PC-3 (cell line): ENCODE results near the gene CLOCK. TPM values are rescaled to one million over a fixed set of nuclear protein-coding genes. Genes with fewer than 3 reads are reported as not detected.

ENCODE experiments used
- ATAC-seq: fragments of 200-7000 bp; cut with Tn5 transposase; 2 replicates; pipeline ENCODE4 v1.9.1; 2020; ENCODE audit warnings: mild to moderate bottlenecking, moderate library complexity
- BruUV-seq: library from RNA; stranded (reverse); fragments of 400-500 nt; replicated peaks from 2 replicates; lab custom pipeline; 2021; lab: Mats Ljungman, UMichigan
- CTCF ChIA-PET: fragments of 300-600 bp; sonication (Branson Sonifier 250); formaldehyde crosslinking; loops from one replicate; lab custom pipeline; 2022; ENCODE audit warnings: antibody characterized with exemption; lab: Charles Lee
- POLR2A ChIA-PET: fragments of 300-600 bp; sonication (Branson Sonifier 250); formaldehyde crosslinking; loops from one replicate; lab custom pipeline; 2022; ENCODE audit warnings: antibody characterized with exemption; ENCODE audit not compliant: unreplicated experiment; lab: Charles Lee
- DNase-seq: peaks from one replicate; pipeline ENCODE4 v3.0.0-alpha.2; 2015
- H2AFZ ChIP-seq: fragments of 300-600 bp; sonication (generic); 2 replicates; pipeline ENCODE4 v1.6.0; 2016; ENCODE audit warnings: antibody characterized with exemption, low read length
- H3F3A ChIP-seq: fragments of 300-600 bp; sonication (generic); one replicate; pipeline ENCODE4 v1.6.0; 2017; ENCODE audit warnings: antibody characterized with exemption, low read length, control low read depth, mild to moderate bottlenecking; ENCODE audit not compliant: unreplicated experiment
- H3K27ac ChIP-seq: fragments of 300-600 bp; sonication (generic); 2 replicates; pipeline ENCODE4 v1.5.1; 2016; ENCODE audit warnings: mild to moderate bottlenecking, low read length
- H3K27me3 ChIP-seq: fragments of 300-600 bp; sonication (generic); 2 replicates; pipeline ENCODE4 v1.6.1; 2016; ENCODE audit warnings: low read length, mixed read lengths
- H3K36me3 ChIP-seq: fragments of 300-600 bp; sonication (generic); 2 replicates; pipeline ENCODE4 v1.6.1; 2016; ENCODE audit warnings: low read depth, mixed run types, low read length, mixed read lengths
- H3K4me1 ChIP-seq: fragments of 300-600 bp; sonication (generic); 2 replicates; pipeline ENCODE4 v1.5.1; 2016; ENCODE audit warnings: low read length; ENCODE audit not compliant: insufficient read depth
- H3K4me2 ChIP-seq: fragments of 300-600 bp; sonication (generic); 2 replicates; pipeline ENCODE4 v1.6.0; 2016; ENCODE audit warnings: low read length
- H3K4me3 ChIP-seq: fragments of 300-600 bp; sonication (generic); 2 replicates; pipeline ENCODE4 v1.5.1; 2016; ENCODE audit warnings: mild to moderate bottlenecking, low read length, mixed read lengths
- H3K79me2 ChIP-seq: fragments of 300-600 bp; sonication (generic); 2 replicates; pipeline ENCODE4 v1.6.1; 2017; ENCODE audit warnings: low read length, mixed read lengths
- H3K9ac ChIP-seq: fragments of 300-600 bp; sonication (generic); 2 replicates; pipeline ENCODE4 v1.6.0; 2016; ENCODE audit warnings: mild to moderate bottlenecking, low read length
- H3K9me2 ChIP-seq: fragments of 300-600 bp; sonication (generic); replicated peaks from 2 replicates; pipeline ENCODE4 v1.6.1; 2016; ENCODE audit warnings: mixed run types, low read length, mixed read lengths
- H3K9me3 ChIP-seq: fragments of 300-600 bp; sonication (generic); 2 replicates; pipeline ENCODE4 v1.6.1; 2016; ENCODE audit warnings: low read length, mixed read lengths
- H4K20me1 ChIP-seq: fragments of 300-600 bp; sonication (generic); 2 replicates; pipeline ENCODE4 v1.6.1; 2016; ENCODE audit warnings: low read length, mixed read lengths
- CTCF ChIP-seq: fragments of 300-600 bp; sonication (generic); conservative IDR thresholded peaks from 2 replicates; pipeline ENCODE4 v1.5.1; 2017; ENCODE audit warnings: antibody characterized with exemption, low read depth, mild to moderate bottlenecking, low read length
- EZH2 ChIP-seq: fragments of 300-600 bp; sonication (generic); IDR thresholded peaks from one replicate; pipeline ENCODE4 v1.6.1; 2017; ENCODE audit warnings: antibody characterized with exemption, mild to moderate bottlenecking, low read length; ENCODE audit not compliant: unreplicated experiment
- EZH2phosphoT487 ChIP-seq: fragments of 300-600 bp; sonication (generic); IDR thresholded peaks from 2 replicates; pipeline ENCODE4 v1.6.1; 2018; ENCODE audit warnings: mild to moderate bottlenecking, antibody characterized with exemption, low read length, borderline replicate concordance
- intact Hi-C: fragments of 100-400 bp; cut with micrococcal nuclease; formaldehyde crosslinking; loops from 2 replicates; pipeline ENCODE4 v1.9.0; 2023
- total RNA-seq: library from RNA; depleted of rRNA; stranded (reverse); fragments of >200 nt; gene quantifications from 2 replicates; pipeline ENCODE4 v1.2.3, GENCODE V29; 2014

CLOCK gene
- total RNA-seq, 1 experiment from 2014 or later = 39.7 TPM

GRCh38 chr4:55485821-55486220 is 60.9 kb downstream of the CLOCK start:
- POLR2A ChIA-PET = no interaction called here
- no peak overlapping the region for H3K4me3 ChIP-seq
- intact Hi-C loops = no loop called here
- H4K20me1 ChIP-seq = no peaks in the 10 kb centered on the region
- no peaks in the 10 kb centered on the region for H3K9me2 ChIP-seq
- H3K9me3 ChIP-seq = no peaks in the 10 kb centered on the region
- H3K36me3 ChIP-seq = peaks cover 28% of the 10 kb centered on the region
- no peaks in the 10 kb centered on the region for H3F3A ChIP-seq
- no peak for DNase-seq
- H3K4me2 ChIP-seq = no peak overlapping the region
- no peak for ATAC-seq
- H3K4me1 ChIP-seq = no peaks in the 10 kb centered on the region
- H3K9ac ChIP-seq = no peak overlapping the region
- no peak for TF ChIP-seq EZH2phosphoT487
- TF ChIP-seq CTCF = no peak
- H3K79me2 ChIP-seq = peaks cover 6% of the 10 kb centered on the region
- no peak overlapping the region for H3K27ac ChIP-seq
- H3K27me3 ChIP-seq = no peaks in the 10 kb centered on the region
- CTCF ChIA-PET = no interaction called here
- BruUV-seq = no TSS peak
- H2AFZ ChIP-seq = no peak overlapping the region

GRCh38 chr4:55483315-55483714 is 63.4 kb downstream of the CLOCK start:
- TF ChIP-seq EZH2 (no peak), EZH2phosphoT487 (no peak), CTCF (no peak)
- Histone ChIP-seq H3K4me3 (no peak overlapping the region), H4K20me1 (no peaks in the 10 kb centered on the region), H3F3A (no peaks in the 10 kb centered on the region), H3K9me2 (no peaks in the 10 kb centered on the region), H3K79me2 (no peaks in the 10 kb centered on the region), H3K9ac (no peak overlapping the region), H2AFZ (no peak overlapping the region), H3K36me3 (peaks cover 24% of the 10 kb centered on the region; the same call in 1 of the 2 replicates), H3K4me2 (no peak overlapping the region), H3K9me3 (no peaks in the 10 kb centered on the region), H3K27ac (no peak overlapping the region), H3K4me1 (peaks cover 4% of the 10 kb centered on the region), H3K27me3 (no peaks in the 10 kb centered on the region)
- no TSS peak for BruUV-seq
- POLR2A ChIA-PET = no interaction called here
- intact Hi-C loops = no loop called here
- ATAC-seq (no peak), DNase-seq (no peak)
- CTCF ChIA-PET = no interaction called here

GRCh38 chr4:55475394-55476243 is 71.1 kb downstream of the CLOCK start:
- BruUV-seq = no TSS peak
- no peaks in the 10 kb centered on the region for H3K27me3 ChIP-seq
- intact Hi-C loops = loop anchor here (1.0 kb wide), 1 partner anchor 30 kb away; no protein-coding TSS in a partner anchor
- ChIA-PET CTCF (no interaction called here), POLR2A (no interaction called here)
- H3K27ac ChIP-seq = peak overlapping the region; percentile 33
- H3F3A ChIP-seq = no peaks in the 10 kb centered on the region
- H3K36me3 ChIP-seq = peaks cover 33% of the 10 kb centered on the region
- peak overlapping the region; percentile 8 for H3K4me2 ChIP-seq
- peak; percentile 73 for DNase-seq
- peaks cover 35% of the 10 kb centered on the region for H3K4me1 ChIP-seq
- H2AFZ ChIP-seq = no peak overlapping the region
- H3K4me3 ChIP-seq = no peak overlapping the region
- no peak overlapping the region for H3K9ac ChIP-seq
- ATAC-seq = peak; percentile 75
- TF ChIP-seq EZH2phosphoT487 (no peak), CTCF (no peak), EZH2 (no peak)
- H3K79me2 ChIP-seq = no peaks in the 10 kb centered on the region
- H3K9me3 ChIP-seq = no peaks in the 10 kb centered on the region
- no peaks in the 10 kb centered on the region for H4K20me1 ChIP-seq
- no peaks in the 10 kb centered on the region for H3K9me2 ChIP-seq
